HG03342 (cell line): Measurements from ENCODE around the gene TSPAN33.
"Not testable (repeated sequence)": the region's sequence is repeated elsewhere in the genome, so short reads cannot be mapped to it uniquely, and the experiment has no call there.

ENCODE experiments used
- ATAC-seq: cut with Tn5 transposase; IDR thresholded peaks from one replicate; pipeline ENCODE4 v1.9.1; 2021; ENCODE audit warnings: mild to moderate bottlenecking, moderate library complexity; ENCODE audit not compliant: unreplicated experiment

Gene TSPAN33, protein sequence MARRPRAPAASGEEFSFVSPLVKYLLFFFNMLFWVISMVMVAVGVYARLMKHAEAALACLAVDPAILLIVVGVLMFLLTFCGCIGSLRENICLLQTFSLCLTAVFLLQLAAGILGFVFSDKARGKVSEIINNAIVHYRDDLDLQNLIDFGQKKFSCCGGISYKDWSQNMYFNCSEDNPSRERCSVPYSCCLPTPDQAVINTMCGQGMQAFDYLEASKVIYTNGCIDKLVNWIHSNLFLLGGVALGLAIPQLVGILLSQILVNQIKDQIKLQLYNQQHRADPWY

DNA sequence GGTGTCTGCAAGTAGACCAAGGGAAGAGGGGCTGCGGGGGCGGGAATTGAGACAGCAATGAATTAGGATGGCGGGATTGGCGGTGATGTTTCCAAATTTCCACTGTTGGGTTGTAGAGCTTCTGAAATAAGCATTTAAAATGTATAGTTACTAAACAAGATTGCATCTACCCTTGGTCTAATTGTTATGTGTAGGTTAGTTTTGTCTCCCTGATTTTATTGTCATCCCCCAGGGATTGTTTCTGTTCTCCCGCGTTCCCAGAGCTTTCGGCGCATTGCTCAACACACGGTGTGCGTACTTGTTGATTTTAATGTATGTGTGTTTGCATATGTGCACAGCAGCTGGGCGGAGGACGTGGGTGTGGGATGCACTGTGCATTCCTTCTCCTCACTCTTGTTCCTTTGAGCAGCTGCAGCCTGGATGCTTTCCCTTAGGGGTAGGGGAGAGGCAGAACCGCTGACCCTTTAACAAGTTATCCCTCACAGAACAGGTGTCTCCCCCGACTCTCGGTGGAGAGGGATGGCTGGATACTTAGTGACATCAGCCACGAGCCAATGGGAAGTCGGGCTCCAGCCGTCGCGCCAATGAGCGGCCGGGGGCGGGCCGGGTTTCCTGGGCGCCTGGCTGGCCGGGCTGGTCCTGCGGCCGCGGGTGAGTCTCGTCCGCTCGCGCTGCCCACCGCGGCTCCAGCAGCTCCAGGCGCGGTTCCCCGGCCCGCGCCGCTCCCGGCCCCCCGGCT is at the start of gene TSPAN33:
Gene TSPAN33 (plus strand): TSS at position 613 of the 739 bp plus-strand sequence. CDS start 274 bp downstream, outside the sequence.
- peak; percentile 78 for ATAC-seq

DNA sequence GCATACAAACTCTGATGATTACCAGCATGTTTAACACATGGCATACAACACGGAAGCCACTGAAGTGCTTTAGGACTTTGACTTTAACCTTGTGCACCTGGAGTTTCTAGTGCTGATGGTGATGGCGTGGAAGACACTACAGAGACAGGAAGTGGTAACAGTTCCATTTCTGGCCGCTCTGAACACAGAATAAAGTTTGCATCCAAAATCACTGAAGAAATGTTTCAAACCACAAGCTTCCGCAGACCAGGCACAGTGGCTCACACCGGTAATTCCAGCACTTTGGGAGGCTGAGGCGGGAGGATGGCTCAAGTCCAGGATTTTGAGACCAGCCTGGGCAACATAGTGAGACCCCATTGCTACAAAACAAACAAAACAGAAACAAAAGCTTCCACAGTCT is 49.2 kb upstream of the TSPAN33 start:
- ATAC-seq = peak; percentile 81

DNA sequence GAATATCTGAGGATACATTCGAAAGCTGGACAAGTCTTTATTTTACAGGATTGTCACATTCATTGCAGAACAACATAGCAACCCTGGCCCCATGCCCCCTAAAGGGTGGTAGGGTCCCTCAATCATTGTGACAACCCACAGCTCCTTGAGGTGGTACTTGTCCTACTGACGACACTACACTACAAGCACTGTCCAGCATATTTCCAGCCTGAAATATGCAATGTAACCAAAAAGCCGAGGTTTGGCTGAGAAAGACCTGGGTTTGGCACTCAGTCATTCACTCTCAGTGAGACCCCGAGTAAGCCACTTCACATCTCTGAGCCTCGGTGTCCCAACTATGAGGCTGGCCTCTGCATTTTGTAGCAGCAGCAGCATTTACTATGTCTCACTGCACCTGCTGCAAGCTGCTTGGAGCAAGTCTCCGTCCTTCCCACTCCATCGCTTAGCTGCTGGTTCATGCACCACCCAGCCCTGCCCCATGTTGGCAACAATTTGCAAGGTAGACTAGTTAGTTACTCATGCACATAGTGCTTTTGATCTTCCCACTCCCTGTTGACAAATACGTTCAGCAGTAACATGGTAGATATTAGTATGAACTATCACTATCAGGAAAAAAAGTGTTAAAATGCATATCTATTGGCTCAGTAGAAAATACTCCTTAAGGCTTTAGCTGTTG is 46.0 kb upstream of the TSPAN33 start:
- no peak for ATAC-seq

DNA sequence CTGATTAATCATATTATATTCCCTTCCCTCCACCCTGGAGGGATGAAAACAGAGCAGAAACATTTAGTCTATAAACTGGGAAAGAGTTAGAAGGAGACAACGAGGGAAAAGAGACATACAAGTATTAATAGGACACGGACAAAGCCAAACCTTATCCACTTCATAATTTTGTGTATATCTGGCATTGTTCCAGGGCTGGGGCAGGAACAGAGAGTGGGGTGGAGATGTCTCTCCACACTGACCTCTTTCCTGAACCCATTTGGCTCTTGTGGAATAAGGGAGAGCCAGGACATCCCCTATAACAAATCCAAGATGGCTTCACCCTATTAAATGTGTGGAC is 43.7 kb upstream of the TSPAN33 start:
- ATAC-seq = no peak

DNA sequence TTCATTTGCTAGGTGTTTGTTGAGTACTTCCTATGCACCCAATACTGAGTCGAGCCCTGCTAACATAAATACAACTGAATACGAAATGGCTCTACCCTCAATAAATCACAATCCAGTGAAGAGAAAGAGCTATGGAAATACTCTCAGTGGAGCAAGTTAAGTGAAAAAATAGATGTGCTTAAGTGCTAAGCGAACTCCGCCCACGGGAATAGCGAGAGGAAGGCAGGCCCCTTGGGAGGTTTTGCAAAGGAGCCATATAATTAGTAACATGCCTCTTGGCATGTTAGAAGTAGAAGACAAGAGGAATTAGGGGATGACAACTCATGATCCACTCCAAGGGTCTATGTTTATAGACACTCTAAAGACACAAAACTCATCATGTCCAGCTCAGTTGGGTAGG is 42.8 kb upstream of the TSPAN33 start:
- no peak for ATAC-seq

DNA sequence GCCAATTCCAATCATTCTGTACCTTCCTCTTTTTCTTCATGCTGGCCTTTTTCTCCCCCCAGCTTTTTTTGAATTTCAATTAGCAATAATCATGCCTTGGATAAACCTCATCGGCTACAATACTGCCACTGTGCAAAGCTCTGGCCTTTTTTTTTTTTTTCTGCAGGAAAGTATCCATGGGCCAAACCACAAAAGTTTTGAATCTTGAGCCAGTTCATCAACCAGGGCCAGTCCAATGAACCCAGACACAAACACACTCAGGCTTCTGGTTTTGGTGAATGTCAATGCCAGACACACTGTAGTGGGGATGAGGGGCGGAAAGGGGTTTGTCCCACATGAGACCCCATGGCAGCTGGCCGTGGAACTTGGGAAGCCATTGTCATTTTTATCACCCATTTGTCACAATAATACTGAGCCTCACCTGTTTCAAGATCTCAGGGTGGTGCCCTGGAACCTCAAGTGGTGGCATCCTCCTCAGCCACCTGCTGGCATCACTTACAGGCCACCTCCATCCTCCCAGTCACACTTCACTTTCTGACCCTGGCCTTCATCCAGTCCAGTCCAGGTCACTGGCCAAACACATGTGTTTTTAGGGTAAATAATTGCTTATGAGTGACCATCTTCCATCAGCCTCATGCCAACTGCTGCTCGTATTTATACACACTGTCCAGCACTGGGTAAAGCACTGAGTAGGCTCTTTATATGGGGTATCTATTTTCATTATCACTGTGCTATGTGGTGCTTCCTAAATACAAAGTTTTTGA is 40.8 kb upstream of the TSPAN33 start:
- no peak for ATAC-seq

DNA sequence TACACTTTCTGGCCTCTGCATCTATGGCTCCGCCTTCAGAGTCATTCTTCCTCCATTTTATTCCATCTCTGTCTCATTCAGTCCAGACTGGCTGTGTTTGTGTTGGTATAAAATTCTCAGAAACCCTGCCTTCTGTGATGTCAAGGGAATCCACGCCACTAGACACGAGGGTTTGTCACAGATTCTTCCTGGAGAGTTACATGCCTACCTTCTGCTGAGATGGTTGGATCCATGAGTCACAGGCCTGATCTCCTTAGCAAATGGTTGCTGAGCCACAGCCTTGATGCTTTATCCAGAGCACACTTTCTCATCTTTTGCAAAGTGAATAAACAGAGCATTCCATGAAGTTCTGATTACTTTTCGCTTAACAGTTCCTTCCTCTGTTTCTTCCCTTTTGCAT is 35.9 kb upstream of the TSPAN33 start:
- ATAC-seq = no peak

DNA sequence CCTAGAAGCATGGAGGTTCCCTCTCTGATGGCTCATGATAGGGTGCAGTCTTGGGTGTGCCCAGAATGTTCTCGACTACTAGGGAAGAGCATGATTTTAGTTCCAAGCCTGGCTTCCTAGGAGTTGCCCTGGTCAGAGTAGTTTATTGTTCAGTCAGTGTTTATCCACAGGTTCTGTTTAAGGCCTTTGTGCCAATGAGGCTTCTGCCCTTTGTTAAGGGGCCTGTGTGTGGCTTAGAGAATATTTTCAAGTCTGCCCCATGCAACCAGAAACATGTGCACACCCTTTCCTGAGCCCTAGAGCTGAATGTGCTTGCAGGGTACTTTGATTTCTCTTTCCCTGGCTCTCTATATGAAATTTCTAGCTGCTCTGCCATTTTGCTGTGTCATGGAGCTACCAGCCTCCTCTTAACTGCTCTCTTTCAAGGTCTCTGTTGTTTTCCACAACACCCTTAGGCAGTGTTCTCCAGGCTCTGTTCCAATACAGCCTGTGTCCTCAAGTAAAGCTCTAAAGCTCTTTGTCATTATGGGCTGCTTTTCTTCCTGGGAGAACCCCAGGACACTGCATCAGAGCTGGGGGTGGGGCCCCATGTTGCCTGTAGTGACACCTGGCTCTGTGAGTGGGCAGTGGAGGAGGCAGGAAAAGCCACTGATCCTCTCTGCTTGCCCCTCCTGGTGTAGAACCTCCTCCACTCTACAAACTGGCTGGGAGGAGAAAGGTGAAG is 34.1 kb upstream of the TSPAN33 start:
- ATAC-seq = no peak

DNA sequence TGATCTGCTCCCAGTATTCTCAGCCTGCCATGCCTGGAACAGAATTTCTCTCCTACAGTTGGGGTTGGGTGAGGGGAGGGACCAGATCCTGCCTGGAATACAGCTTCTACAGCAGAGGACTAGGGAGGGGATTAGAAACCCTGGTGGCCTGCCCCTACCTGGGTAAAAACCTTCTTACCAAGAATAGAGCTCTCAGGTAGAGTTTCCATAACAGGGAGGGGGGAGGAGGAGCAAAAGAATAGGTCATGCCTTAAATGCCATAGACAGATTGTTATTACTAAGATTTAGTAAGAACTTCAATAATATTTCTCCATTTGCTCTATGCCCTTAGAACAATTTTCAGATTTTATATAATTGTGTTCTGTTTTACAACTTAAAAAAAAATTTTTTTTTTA is 33.5 kb upstream of the TSPAN33 start:
- no peak for ATAC-seq

DNA sequence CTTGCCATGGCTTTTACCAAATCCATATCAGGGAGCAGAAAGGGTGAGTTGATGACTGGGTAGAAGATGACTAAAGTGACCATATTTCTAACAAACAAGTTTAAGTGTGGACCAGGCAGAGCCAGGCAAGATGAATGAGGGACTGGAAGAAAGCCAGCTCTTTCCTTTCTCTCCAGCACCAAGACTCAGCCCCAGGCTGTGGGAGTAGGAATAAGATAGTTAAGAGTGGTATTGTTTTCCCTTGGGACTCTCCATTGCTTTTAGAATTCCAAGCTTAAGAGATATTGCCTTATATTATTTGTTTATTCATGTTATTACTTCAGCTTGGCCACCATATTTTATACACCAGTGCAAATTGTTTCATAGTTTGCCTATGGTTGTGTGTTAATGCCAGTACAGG is 28.8 kb upstream of the TSPAN33 start:
- ATAC-seq = no peak

DNA sequence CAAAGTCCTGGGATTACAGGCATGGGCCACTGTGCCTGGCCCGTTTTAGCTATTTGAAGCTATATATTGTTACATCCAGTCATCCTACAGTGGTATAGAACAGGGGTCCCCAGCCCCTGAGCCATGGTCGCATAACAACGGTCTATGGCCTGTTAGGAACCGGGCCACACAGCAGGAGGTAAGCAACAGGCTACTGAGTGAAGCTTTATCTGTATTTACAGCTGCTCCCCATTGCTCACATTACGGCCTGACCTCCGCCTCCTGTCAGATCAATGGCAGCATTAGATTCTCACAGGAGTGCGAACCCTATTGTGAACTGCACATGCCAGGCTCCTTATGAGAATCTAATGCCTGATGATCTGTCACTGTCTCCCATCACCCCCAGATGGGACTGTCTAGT is 26.3 kb upstream of the TSPAN33 start:
- ATAC-seq = no peak

DNA sequence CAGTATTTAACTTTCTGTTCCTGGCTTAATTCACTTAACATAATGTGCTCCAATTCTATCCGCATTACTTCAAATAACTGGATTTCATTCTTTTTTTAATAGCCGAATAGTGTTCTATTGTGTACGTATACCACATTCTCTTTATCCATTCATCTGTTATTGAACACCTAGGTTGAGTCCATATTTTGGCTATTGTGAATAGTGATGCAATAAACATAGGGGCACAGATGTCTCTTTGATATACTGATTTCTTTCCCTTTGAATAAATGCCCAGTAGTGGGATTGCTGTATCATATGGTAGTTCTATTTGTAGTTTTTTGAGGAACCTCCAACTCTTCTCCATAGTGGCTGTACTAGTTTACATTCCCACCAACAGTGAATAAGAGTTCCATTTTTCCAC is 25.5 kb upstream of the TSPAN33 start:
- ATAC-seq = no peak

DNA sequence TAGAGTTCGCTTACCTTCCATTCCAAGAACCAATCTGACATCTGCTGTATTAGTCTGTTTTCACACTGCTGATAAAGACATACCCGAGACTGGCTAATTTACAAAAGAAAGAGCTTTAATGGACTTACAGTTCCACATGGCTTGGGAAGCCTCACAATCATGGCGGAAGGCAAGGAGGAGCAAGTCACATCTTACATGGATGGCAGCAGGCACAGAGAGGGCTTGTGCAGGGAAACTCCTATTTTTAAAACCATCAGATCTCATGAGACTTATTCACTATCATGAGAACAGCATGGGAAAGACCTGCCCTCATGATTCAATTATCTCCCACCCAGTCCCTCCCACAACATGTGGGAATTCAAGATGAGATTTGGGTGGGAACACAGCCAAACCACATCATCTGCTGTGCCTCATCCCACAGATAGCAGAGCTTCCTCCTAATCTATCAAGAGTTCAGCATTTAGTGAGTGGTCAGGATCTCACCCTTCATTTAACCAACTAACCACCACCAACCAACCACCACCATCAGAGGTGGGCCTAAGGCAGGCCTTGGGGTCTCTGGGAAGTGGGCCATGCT is 22.9 kb upstream of the TSPAN33 start:
- not testable (repeated sequence) for ATAC-seq

DNA sequence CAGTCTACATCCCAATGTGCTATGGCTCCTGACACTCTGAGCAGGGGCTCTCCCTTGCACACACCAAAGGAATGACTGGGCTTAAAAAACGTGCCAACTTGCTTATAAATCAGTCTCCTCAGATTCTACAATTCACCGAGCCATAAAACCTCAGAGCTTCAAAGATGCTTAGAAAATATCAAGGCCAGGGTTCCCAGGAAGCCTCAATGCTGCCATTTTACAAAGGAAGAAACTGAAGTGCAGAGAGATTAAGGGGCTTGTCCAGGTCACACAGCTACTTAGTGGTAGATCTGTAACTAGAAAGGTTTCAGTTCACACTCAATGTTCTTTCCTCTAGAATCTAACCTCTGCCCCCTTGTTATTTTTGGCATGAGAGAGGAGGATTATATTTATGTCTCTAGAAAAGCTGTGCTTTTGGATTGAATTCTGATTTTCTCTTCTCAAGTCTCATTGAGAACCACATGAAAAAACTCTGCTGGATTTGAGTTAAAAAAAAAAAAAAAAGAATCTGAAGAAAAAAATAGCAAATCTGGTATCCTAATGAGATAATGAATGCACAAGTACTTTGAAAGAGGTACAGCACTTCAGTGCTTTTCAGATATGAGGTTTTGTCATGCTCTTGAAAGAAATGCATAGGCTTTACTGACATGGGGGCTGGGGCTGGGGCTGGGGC is 22.3 kb upstream of the TSPAN33 start:
- peak; percentile 53 for ATAC-seq

DNA sequence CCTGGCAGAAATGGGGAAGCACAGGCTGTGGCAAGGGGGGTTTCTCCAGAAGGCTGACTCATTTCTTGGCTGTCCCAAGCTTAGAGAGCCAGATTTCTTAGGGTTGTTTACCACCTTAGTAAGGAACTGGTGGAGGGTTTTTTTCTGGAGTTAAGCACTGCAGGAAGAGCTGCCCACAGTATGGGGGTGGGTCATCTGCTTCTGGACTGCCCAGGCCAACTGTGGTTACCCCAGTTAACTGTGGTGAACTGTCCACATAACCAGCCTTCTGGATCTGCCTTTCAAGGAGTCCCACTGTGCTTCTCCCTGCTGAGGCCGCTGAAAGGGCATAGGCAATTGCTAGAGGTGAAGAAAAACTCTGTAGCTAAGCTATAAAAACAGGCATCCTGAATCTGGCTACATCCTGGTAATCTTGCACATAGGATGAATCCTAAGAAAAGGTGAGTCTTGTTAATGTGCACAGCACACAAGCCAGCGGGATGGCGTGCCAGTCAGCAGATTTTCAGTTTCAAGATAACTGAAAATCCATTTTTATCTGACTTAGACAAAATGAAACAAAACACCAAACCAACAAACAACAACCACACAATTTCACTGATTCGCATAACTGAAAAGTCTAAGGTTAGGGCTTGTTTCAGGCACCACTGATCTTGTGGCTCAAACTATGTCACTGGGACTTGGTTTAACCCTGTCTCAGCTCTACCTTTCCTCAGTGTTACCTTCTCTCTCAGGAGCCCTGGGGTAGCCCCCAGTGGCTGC is 21.6 kb upstream of the TSPAN33 start:
- peak; percentile 65 for ATAC-seq

DNA sequence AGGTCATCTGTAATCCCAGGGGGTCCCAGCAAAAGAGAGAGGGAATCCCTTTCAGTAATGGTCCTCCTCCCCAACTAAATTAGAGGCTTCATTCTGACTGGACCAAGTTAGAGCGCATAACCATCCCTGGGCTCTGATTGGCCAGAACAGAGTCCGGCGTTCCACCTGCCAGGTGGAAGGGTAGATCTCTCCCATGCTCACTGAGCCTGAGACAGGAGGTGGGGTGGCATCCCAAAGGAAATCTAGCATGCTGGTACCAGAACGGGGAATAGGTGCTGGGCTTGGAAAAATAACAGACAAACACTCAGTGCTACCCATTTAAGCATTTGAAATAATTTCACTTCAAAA is 21.0 kb upstream of the TSPAN33 start:
- ATAC-seq = peak; percentile 11

DNA sequence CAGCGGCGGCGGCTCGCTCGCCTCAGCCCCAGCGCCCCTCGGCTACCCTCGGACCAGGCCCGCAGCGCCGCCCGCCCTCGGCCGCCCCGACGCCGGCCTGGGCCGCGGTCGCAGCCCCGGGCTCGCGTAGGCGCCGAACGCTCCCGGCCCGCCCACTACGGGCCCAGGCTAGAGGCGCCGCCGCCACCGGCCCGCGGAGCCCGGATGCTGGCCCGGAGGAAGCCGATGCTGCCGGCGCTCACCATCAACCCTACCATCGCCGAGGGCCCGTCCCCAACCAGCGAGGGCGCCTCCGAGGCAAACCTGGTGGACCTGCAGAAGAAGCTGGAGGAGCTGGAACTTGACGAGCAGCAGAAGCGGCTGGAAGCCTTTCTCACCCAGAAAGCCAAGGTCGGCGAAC is 18.2 kb upstream of the TSPAN33 start:
- no peak for ATAC-seq

DNA sequence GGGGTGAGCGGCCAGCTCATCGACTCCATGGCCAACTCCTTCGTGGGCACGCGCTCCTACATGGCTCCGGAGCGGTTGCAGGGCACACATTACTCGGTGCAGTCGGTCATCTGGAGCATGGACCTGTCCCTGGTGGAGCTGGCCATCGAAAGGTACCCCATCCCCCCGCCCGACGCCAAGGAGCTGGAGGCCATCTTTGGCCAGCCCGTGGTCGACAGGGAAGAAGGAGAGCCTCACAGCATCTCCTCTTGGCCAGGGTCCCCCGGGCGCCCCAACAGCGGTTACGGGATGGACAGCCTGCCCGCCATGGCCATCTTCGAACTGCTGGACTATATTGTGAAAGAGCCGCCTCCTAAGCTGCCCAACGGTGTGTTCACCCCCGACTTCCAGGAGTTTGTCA is 17.4 kb upstream of the TSPAN33 start:
- no peak for ATAC-seq

DNA sequence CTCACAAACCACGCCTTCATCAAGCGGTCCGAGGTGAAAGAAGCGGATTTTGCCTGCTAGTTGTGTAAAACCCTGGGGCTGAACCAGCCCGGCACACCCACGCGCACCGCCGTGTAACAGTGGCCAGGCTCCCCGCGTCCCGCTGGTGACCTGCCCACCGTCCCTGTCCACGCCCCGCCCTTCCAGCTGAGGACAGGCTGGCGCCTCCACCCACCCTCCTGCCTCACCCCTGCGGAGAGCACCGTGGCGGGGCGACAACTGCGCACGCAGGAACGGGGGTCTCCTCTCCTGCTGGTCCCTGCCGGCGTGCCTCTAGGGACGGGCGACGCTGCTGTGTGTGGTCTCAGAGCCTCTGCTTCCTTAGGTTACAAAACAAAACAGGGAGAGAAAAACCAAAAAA is 16.9 kb upstream of the TSPAN33 start:
- ATAC-seq = no peak
